HCT116 (cell line): ENCODE measurements around the gene STAT2. TPM values are rescaled to one million over a fixed set of nuclear protein-coding genes. Genes with fewer than 3 reads are reported as not detected.

Experiments used
- ATAC-seq: fragments of 200-7000 bp; cut with Tn5 transposase; 2 replicates; pipeline ENCODE4 v1.9.1; 2020; ENCODE audit warnings: mild to moderate bottlenecking, moderate library complexity
- BruUV-seq: library from RNA; stranded (reverse); fragments of 400-500 nt; replicated peaks from 2 replicates; lab custom pipeline; 2021; lab: Mats Ljungman, UMichigan
- CTCF ChIA-PET: fragments of 300-600 bp; sonication (Branson Sonifier 250); formaldehyde crosslinking; loops from one replicate; lab custom pipeline; 2021; ENCODE audit warnings: antibody characterized with exemption; lab: Charles Lee
- POLR2A ChIA-PET: fragments of 300-600, 350-600 bp; sonication (Branson Sonifier 250); formaldehyde crosslinking; loops from one replicate; lab custom pipeline; 2021; ENCODE audit warnings: antibody characterized with exemption; lab: Charles Lee
- RAD21 ChIA-PET, 2 experiments: fragments of 300-600 bp; sonication (Branson Sonifier 250); formaldehyde crosslinking; loops; one replicate each; lab custom pipeline; 2023; ENCODE audit warnings: low total read pairs in 2 of 2; ENCODE audit not compliant: uncharacterized antibody in 2 of 2, unreplicated experiment in 2 of 2, low non-redundant PET in 1 of 2; lab: Charles Lee
- DNase-seq: peaks from one replicate; pipeline ENCODE4 v3.0.0-alpha.2; 2010; ENCODE audit warnings: low read depth, low spot score
- H2AFZ ChIP-seq: fragments of 200-600 bp; shearing (Covaris generic), sonication (generic); 2 replicates; pipeline ENCODE4 v1.6.1; 2017; ENCODE audit warnings: low read depth, mixed run types, mixed read lengths, antibody characterized with exemption, low read length; ENCODE audit not compliant: poor library complexity, severe bottlenecking
- H3K27ac ChIP-seq: 2 replicates; pipeline ENCODE4 v1.5.1; 2012; ENCODE audit warnings: low read depth, low read length
- H3K27me3 ChIP-seq: fragments of 200-600 bp; sonication (generic); 2 replicates; pipeline ENCODE4 v1.6.1; 2016; ENCODE audit warnings: mixed run types, low read length, mixed read lengths; ENCODE audit not compliant: insufficient read depth
- H3K36me3 ChIP-seq, 2 experiments: fragments of 200-500 bp in 1 of 2; fragments of 200-600 bp in 1 of 2; sonication (Bioruptor generic) in 1 of 2; sonication (generic) in 1 of 2; 2 replicates each; pipeline versions ENCODE4 v1.5.1 to v1.6.1; 2014 to 2016; ENCODE audit warnings: low read length in 2 of 2, inconsistent platforms in 1 of 2, mixed read lengths in 1 of 2, mixed run types in 1 of 2; ENCODE audit not compliant: insufficient read depth in 2 of 2, control insufficient read depth in 1 of 2
- H3K4me1 ChIP-seq, 2 experiments: fragments of 200-600 bp in 1 of 2; sonication (generic) in 1 of 2; 2 replicates each; pipeline versions ENCODE4 v1.5.1 to v1.6.1; 2012 to 2017; ENCODE audit warnings: low read length in 2 of 2, inconsistent platforms in 1 of 2, mild to moderate bottlenecking in 1 of 2, mixed read lengths in 1 of 2, mixed run types in 1 of 2, moderate library complexity in 1 of 2; ENCODE audit not compliant: insufficient read depth in 2 of 2, control insufficient read depth in 1 of 2
- H3K4me2 ChIP-seq: fragments of 200-600 bp; sonication (generic); 2 replicates; pipeline ENCODE4 v1.6.1; 2017; ENCODE audit warnings: mixed run types, low read length, mixed read lengths
- H3K4me3 ChIP-seq, 2 experiments: fragments of 200-600 bp in 1 of 2; sonication (generic) in 1 of 2; replicated peaks in 1 of 2; 2 replicates each; pipeline ENCODE4 v1.5.1; 2011 to 2016; ENCODE audit warnings: low read length in 2 of 2, control low read depth in 1 of 2, low read depth in 1 of 2, mild to moderate bottlenecking in 1 of 2, mixed read lengths in 1 of 2, mixed run types in 1 of 2
- H3K79me2 ChIP-seq: fragments of 200-600 bp; sonication (generic); 2 replicates; pipeline ENCODE4 v1.6.1; 2017; ENCODE audit warnings: mild to moderate bottlenecking, mixed run types, low read length, moderate library complexity, mixed read lengths; ENCODE audit not compliant: insufficient read depth
- H3K9ac ChIP-seq: fragments of 200-600 bp; sonication (generic); 2 replicates; pipeline ENCODE4 v1.6.1; 2016; ENCODE audit warnings: low read length, mixed read lengths
- H3K9me2 ChIP-seq: fragments of 200-600 bp; sonication (generic), shearing (Covaris generic); 2 replicates; pipeline ENCODE4 v1.6.1; 2017; ENCODE audit warnings: mixed run types, mild to moderate bottlenecking, moderate library complexity; ENCODE audit not compliant: insufficient read depth
- H3K9me3 ChIP-seq, 2 experiments: fragments of 200-500 bp in 1 of 2; fragments of 200-600 bp in 1 of 2; sonication (Bioruptor generic) in 1 of 2; sonication (generic) in 1 of 2; 2 replicates each; pipeline ENCODE4 v1.6.1; 2014 to 2017; ENCODE audit warnings: low read length in 2 of 2, mixed read lengths in 2 of 2, inconsistent platforms in 1 of 2, low read depth in 1 of 2, mild to moderate bottlenecking in 1 of 2, mixed run types in 1 of 2, moderate library complexity in 1 of 2; ENCODE audit not compliant: control insufficient read depth in 1 of 2, insufficient read depth in 1 of 2
- H4K20me1 ChIP-seq: fragments of 200-600 bp; sonication (generic), shearing (Covaris generic); 2 replicates; pipeline ENCODE4 v1.6.1; 2017; ENCODE audit warnings: mixed run types, mild to moderate bottlenecking, moderate library complexity; ENCODE audit not compliant: insufficient read depth
- ATF3 ChIP-seq: IDR thresholded peaks from 2 replicates; pipeline ENCODE4 v1.6.1; 2012
- CBX3 ChIP-seq: IDR thresholded peaks from 2 replicates; pipeline ENCODE4 v1.6.1; 2012; ENCODE audit warnings: low read depth
- CEBPB ChIP-seq: IDR thresholded peaks from 2 replicates; pipeline ENCODE4 v1.6.1; 2012; ENCODE audit warnings: low read depth
- CTCF ChIP-seq, 3 experiments: fragments of 200-600 bp in 1 of 3; sonication (generic) in 1 of 3; IDR thresholded peaks in 2 of 3; conservative IDR thresholded peaks in 1 of 3; 2 replicates each; pipeline ENCODE4 v1.5.1; 2012 to 2017; ENCODE audit warnings: low read depth in 2 of 3, low read length in 2 of 3, antibody characterized with exemption in 1 of 3, borderline replicate concordance in 1 of 3, control low read depth in 1 of 3, mild to moderate bottlenecking in 1 of 3, mixed read lengths in 1 of 3, mixed run types in 1 of 3, moderate library complexity in 1 of 3; ENCODE audit not compliant: insufficient read depth in 1 of 3
- EGR1 ChIP-seq: IDR thresholded peaks from 2 replicates; pipeline ENCODE4 v1.6.1; 2012; ENCODE audit warnings: low read depth
- ELF1 ChIP-seq: IDR thresholded peaks from 2 replicates; pipeline ENCODE4 v1.6.1; 2012; ENCODE audit warnings: low read depth, borderline replicate concordance
- EZH2 ChIP-seq: fragments of 200-600 bp; sonication (generic); IDR thresholded peaks from 2 replicates; pipeline ENCODE4 v1.6.1; 2017; ENCODE audit warnings: antibody characterized with exemption, mixed run types
- EZH2phosphoT487 ChIP-seq: fragments of 200-600 bp; IDR thresholded peaks from 2 replicates; pipeline ENCODE4 v1.6.1; 2018; ENCODE audit warnings: antibody characterized with exemption, borderline replicate concordance
- JUND ChIP-seq: IDR thresholded peaks from 2 replicates; pipeline ENCODE4 v1.6.1; 2012
- POLR2AphosphoS5 ChIP-seq: IDR thresholded peaks from 2 replicates; pipeline ENCODE4 v1.6.1; 2011; ENCODE audit warnings: mild to moderate bottlenecking, low read depth, low read length, moderate library complexity
- RAD21 ChIP-seq: IDR thresholded peaks from 2 replicates; pipeline ENCODE4 v1.6.1; 2012; ENCODE audit warnings: low read depth, mild to moderate bottlenecking
- REST ChIP-seq: IDR thresholded peaks from 2 replicates; pipeline ENCODE4 v1.6.1; 2012; ENCODE audit warnings: low read depth
- SIN3A ChIP-seq: IDR thresholded peaks from 2 replicates; pipeline ENCODE4 v1.6.1; 2012; ENCODE audit warnings: low read depth
- SP1 ChIP-seq: IDR thresholded peaks from 2 replicates; pipeline ENCODE4 v1.6.1; 2012; ENCODE audit warnings: low read depth
- SRF ChIP-seq: IDR thresholded peaks from 2 replicates; pipeline ENCODE4 v1.6.1; 2012; ENCODE audit warnings: low read depth
- TCF7L2 ChIP-seq: IDR thresholded peaks from 2 replicates; pipeline ENCODE4 v1.7.0; 2011; ENCODE audit warnings: borderline replicate concordance, inconsistent platforms; ENCODE audit not compliant: insufficient read depth, insufficient read length; ENCODE audit errors: extremely low read depth
- YY1 ChIP-seq: IDR thresholded peaks from 2 replicates; pipeline ENCODE4 v1.6.1; 2011; ENCODE audit warnings: low read length, low read depth, moderate library complexity, mild to moderate bottlenecking; ENCODE audit not compliant: insufficient replicate concordance; ENCODE audit errors: extremely low read depth
- ZBTB33 ChIP-seq: IDR thresholded peaks from 2 replicates; pipeline ENCODE4 v1.6.1; 2011; ENCODE audit warnings: mild to moderate bottlenecking, low read length, moderate library complexity; ENCODE audit not compliant: insufficient replicate concordance; ENCODE audit errors: extremely low read depth
- ZNF274 ChIP-seq: fragments of 200-500 bp; sonication (Bioruptor generic); IDR thresholded peaks from 2 replicates; pipeline ENCODE4 v1.6.1; 2014; ENCODE audit warnings: mild to moderate bottlenecking, low read depth, low read length, inconsistent platforms
- intact Hi-C: fragments of 100-400 bp; cut with micrococcal nuclease; formaldehyde crosslinking; loops from 2 replicates; pipeline ENCODE4 v1.10.0; 2022
- total RNA-seq: library from RNA; stranded (reverse); gene quantifications from one replicate; pipeline ENCODE4 v1.2.1, GENCODE V29; 2021; ENCODE audit not compliant: unreplicated experiment

The STAT2 gene
- total RNA-seq, 1 experiment from 2014 or later, result 53.1 TPM

- no peak overlapping the region for H2AFZ ChIP-seq
- BruUV-seq, result no TSS peak
- no peak overlapping the region for H3K27ac ChIP-seq
- H3K36me3 ChIP-seq, result no peaks in the 10 kb centered on the region
- H4K20me1 ChIP-seq, result no peaks in the 10 kb centered on the region
- intact Hi-C loops, result no loop called here
- no peaks in the 10 kb centered on the region; the same call in 1 of the 2 replicates for H3K9me2 ChIP-seq
- H3K4me2 ChIP-seq, result no peak overlapping the region
- ATAC-seq (no peak), DNase-seq (no peak)
- ChIA-PET POLR2A (no interaction called here), RAD21 (no interaction called here), CTCF (no interaction called here)
- no peak overlapping the region for H3K4me3 ChIP-seq
- H3K9ac ChIP-seq, result no peak overlapping the region
- no peaks in the 10 kb centered on the region for H3K27me3 ChIP-seq
- no peaks in the 10 kb centered on the region for H3K79me2 ChIP-seq
- no peak for TF ChIP-seq YY1
- TF ChIP-seq ZNF274, result no peak
- TF ChIP-seq EGR1, result no peak
- TF ChIP-seq ELF1, result no peak
- TF ChIP-seq ATF3, result no peak
- no peak for TF ChIP-seq EZH2phosphoT487
- no peak for TF ChIP-seq RAD21
- no peak for TF ChIP-seq ZBTB33
- TF ChIP-seq SP1, result no peak
- TF ChIP-seq POLR2AphosphoS5, result no peak
- TF ChIP-seq EZH2, result no peak
- no peak for TF ChIP-seq CEBPB
- no peak for TF ChIP-seq TCF7L2
- no peak for TF ChIP-seq SIN3A
- TF ChIP-seq CBX3, result no peak
- TF ChIP-seq CTCF (IDR thresholded peaks at IDR 0.05 in 2 of 3, conservative IDR thresholded peaks at IDR 0.05 in 1 of 3; ENCODE audit: borderline replicate concordance in 1 of 3, insufficient read depth in 1 of 3, low read depth in 2 of 3, low read length in 2 of 3), result no peak
- TF ChIP-seq JUND, result no peak
- no peak for TF ChIP-seq REST
- TF ChIP-seq SRF, result no peak
- peaks cover 0 to 16% of the 10 kb centered on the region in 2 experiments; a peak in 2 of 4 replicates for H3K4me1 ChIP-seq
- H3K9me3 ChIP-seq, result no peaks in the 10 kb centered on the region
These were observed 29.5 kb upstream of the STAT2 start for GRCh38 chr12:56389412-56389811.
